GM21576 (cell line): Measurements from ENCODE around the gene KCNQ2.

Experiments
- ATAC-seq: cut with Tn5 transposase; IDR thresholded peaks from one replicate; pipeline ENCODE4 v1.9.1; 2021; ENCODE audit warnings: mild to moderate bottlenecking, moderate library complexity; ENCODE audit not compliant: unreplicated experiment

Gene KCNQ2

GRCh38 chr20:63471717-63471980 is 806 bp downstream of the KCNQ2 start:
- ATAC-seq, result no peak

DNA sequence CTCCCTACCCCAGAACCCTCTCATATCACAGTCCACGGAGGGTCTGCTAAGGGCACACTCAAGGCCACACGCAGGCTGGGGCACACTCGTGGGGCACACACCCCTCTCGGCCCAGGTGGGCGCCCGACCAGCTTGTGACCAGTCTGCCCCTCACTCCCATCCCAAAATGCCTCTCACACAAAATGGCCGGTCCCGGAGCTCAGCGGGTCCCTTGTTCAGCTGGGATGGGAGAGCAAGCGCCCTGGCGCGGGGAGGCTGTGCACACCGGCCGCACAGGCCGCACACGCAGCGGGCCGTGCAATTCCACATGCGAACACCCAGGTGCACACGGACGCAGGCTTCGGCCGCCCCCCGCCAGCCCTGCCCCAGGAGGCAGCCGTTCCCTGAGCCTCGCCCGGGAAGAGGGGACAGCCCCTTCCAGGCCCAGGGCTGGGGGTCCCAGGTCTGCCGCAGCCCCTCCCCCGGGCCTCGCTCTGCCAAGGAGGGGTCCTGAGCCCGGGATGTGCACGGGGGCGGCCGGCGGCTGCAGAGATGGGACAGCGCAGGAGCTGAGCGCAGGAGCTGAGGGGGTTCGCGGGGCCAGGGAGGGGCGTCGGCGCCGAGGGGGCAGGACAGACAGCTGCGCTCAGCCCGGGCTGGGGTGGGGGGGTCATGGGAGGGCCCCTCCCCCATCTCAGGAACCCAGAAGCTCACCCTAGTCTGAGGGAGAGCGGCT is 1.3 kb downstream of the KCNQ2 start:
- ATAC-seq, result no peak

DNA sequence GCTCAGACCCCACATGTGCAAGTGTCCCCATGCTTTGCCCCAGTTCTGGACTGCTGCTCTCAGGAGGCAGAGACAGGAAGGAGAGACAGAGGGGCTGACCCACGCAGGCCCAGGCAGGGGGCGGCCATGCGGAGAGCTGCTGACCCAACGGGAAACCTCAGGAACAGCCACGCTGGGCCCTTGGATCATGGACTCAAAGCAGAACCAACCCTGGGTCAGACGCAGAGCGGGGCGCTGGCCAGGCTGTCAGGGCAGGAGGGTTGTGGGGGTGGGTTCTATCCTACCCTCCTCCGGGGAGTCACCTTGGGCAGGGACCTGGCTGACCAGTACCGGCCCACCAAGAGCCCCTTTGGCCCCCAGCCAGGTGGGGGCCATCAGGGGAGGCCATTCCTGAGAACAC is 2.0 kb downstream of the KCNQ2 start:
- ATAC-seq, result no peak

GRCh38 chr20:63469713-63470101 is 2.7 kb downstream of the KCNQ2 start:
- no peak for ATAC-seq

GRCh38 chr20:63469019-63469712 is 3.3 kb downstream of the KCNQ2 start:
- no peak for ATAC-seq

- ATAC-seq, result no peak
Measured at GRCh38 chr20:63468421-63468820, 4.0 kb downstream of the KCNQ2 start.

- ATAC-seq, result no peak
Measured at GRCh38 chr20:63467294-63468083, 5.0 kb downstream of the KCNQ2 start.

DNA sequence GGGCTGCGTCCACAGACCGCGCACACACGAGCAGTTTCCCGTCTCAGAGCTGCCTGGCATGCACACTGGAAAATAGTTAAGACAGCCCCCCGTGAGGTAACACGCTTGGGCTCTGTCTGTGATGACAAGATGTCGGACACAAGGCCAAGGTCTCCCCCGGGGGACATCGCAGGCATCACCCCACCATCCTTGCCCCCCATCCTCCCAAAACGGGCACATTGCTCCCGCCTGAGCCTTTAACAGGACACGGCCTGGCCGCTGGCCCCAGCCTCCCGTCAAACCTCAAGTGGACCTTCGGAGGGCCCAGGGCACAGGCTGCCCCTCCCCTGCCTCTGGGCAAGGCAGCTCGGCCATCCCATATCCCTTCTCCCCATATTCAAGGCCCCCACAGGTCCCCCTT is 5.6 kb downstream of the KCNQ2 start:
- no peak for ATAC-seq

DNA sequence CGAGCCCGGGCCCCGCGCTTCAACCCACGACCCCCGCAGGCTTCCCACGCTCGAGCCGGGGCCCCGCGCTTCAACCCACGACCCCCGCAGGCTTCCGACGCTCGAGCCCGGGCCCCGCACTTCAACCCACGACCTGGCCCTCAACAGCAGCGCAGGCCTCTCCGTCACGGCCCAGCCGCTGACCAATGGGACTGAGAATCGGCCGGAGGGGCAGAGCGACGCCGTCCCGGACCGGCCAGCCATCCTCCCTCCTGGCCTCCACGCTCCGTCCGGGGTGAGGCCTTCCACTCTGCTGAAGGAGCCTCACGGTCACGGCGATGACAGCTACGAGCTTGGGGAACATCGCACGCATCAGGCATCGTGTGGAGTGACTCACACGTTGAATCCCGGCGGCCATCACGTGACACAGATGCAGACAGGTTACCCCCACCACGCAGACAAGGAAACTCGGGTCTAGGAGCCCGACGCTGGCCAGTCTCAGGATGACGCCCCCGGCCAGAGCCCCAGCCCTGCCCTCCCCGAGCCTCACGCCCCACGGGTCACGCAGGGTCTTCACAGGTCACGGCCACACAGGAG is 6.1 kb downstream of the KCNQ2 start:
- ATAC-seq, result no peak

DNA sequence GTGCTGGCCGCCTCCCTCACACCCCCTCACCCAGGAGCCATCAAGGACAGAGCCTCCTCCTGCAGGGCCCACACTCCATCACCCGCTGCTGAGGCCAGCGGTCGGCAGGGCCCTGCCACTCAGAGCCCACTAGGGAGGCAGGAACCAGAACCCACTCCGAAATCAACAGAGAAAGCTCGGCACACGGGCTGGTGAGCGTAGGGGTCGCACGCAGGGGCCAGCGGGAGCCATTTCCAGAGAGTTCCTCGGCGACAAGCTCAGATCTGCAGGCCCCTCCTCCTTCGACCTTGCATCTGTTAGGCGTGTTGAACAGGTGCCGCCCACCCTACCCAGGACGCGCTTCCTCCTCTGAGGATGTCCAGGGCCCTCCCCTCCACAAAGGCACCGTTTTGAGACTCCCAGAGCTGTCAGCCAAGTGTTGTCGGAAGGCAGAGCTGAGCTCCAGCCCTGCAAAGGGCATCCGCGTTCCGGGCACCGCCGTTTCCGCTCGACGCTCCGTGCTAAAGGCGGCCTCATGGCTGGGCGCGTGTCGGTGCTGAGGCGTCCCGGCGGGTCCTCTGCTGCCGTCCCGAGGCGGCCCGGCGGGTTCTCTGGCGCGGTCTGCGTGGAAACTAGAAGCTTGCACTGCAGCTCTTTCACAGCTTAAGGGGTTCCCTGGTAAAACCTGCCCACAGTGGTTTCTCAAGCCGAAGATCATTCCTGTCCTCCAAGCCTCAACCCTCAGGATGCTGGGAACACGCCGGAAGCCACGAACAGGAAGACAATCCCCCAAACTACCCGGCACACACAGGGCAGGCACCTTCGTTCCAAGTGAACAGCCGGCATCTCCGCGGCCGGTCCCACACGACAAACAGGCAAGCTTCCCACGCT is 6.8 kb downstream of the KCNQ2 start:
- ATAC-seq, result no peak

- no peak for ATAC-seq
Measured at GRCh38 chr20:63464289-63464635, 8.2 kb downstream of the KCNQ2 start.

- no peak for ATAC-seq
Measured at GRCh38 chr20:63463400-63464288, 8.8 kb downstream of the KCNQ2 start.

- no peak for ATAC-seq
Measured at GRCh38 chr20:63462244-63462643, 10.2 kb downstream of the KCNQ2 start.

DNA sequence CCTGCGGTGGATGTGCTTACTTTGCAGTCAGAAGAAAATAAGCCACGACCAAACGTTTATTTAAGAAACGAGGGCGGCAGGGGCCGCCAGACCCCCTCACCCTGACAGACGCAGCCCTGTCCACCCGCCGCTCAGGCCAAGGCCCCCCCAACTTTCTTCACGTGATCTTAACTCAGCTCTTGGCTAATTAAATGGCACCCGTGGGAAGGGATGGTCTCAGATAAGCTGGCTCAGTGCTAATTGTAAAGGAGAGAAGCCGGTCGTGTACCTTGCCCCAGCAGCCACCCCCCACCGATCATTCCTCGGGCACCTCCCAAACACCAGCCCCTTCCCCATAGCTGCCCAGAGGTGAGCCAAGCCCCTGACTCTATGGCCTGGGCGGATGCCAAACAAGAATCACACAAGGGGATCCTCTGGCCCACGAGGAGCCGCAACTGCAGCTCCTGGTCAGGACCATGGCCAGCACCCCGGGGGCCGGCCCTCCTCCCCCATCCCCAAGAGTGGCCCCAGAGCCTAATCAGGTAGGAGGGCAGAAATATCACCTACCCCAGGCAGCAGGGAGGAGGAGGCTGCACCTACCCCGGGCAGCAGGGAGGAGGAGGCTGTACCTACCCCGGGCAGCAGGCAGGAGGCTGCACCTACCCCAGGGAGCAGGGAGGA is 11.2 kb downstream of the KCNQ2 start:
- no peak for ATAC-seq

DNA sequence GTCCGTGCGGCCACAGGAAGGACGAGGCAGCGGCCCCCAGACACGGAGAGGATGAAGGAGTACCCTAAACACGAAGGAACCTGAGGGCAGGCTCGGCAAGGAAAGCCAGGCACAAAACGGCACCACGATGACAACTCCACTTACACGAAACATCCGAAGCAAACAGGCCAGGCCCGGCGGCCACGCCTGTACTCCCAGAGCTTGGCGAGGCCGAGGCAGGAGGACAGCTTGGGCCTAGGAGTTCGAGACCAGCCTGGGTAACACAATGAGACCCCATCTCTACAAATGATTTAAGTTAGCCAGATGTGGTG is 13.4 kb downstream of the KCNQ2 start:
- no peak for ATAC-seq

DNA sequence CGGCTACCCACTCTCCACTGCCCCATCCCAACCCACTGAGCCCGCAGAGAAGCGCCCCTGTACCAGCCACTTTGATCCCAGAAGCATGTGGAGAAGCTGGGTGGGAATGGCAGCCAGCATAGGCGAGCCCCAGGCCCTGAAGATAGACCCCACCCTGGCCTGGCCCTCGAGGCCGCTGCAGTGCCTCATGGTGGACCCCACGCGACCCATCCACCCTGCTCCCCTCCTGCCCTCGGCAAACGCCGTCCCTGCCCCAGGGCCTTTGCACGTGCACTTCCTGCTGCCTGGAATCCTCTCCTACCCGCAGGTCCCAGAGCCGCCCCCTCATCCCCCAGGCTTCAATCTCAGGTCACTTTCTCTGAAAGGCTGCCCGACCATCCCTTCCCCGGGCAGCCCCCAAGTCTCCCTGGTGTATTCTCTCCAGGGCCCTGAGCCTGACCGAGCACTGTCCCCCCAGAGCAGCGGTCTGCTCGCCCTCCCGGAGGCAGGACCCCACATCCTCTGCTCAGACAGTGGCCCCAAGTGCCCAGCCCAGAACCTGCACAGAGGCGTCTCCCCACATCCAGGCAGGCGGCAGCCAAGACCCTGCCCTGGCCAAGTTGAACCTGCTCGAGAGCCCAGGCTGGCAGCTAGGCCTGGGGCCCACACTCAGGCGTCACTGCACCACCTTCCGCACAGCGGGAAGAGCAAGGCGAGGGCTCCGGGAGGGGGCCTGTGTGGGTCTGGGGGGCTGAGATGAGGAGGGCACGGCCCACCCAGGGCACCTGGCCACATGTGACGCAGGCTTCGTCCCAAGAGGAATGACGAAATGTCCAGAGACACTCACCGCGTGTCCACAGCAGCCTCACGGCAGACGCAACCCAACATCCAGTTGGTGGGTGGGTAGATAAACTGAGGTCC is 14.0 kb downstream of the KCNQ2 start:
- ATAC-seq, result no peak

GRCh38 chr20:63457737-63458136 is 14.7 kb downstream of the KCNQ2 start:
- no peak for ATAC-seq

- ATAC-seq, result no peak
Measured at GRCh38 chr20:63456429-63457284, 15.8 kb downstream of the KCNQ2 start.
